ENCODE data around the gene CLIP2. TPM values are rescaled to one million over a fixed set of nuclear protein-coding genes. Genes with fewer than 3 reads are reported as not detected.
"Not testable (repeated sequence)": the region's sequence is repeated elsewhere in the genome, so short reads cannot be mapped to it uniquely, and the experiment has no call there.

The CLIP2 gene
- total RNA-seq, 1 experiment from 2014 or later = 39.9 TPM

DNA sequence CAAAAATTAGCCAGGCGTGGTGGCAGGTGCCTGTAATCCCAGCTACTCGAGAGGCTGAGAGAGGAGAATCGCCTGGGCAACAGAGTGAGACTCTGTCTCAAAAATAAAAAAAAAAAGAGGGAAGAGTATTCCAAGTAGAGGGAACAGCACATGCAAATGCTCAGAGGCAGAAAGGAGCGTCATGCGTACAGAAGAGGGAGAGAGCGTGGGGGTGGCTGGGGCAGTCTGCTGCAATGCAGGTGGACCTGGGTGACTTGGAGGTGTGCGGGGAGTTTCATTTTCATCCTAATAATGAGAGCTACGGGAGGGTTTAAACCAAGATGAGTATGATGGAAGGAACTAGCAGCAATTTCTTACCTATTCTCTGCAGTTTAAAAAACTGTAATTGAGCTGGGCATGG, 28.8 kb downstream of the CLIP2 start:
- POLR2A ChIA-PET = interaction anchor here (0.7 kb wide), 1 partner anchor 140 kb away, joined by 5 read pairs; no protein-coding TSS in a partner anchor

DNA sequence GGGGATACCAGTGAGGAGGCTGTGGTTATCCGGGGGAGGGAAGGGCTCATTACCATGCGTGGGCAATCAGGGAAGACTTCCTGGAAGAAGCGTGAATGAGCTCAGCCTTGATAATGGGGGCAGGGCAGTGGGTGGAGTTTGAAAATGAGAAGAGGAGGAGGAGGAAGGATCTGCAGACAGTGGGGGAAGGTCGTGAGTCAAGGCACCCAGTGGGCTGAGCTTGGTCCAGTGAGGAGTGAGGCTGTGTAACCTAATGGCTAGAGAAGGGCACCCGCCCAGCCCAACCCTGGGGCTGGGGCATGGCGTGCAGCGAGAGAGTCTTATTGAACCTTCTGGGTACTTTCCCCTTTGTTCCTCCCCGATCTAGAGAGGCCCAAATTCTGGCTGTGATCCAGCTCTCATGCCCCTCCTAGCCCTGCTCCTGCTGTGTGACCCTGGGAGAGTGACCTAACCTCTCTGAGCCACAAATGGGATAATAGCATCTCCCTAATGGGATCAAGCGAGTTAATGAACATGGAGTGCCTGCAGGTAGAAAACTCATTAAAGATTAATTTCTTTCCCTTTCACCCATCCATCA, 31.5 kb downstream of the CLIP2 start:
- no peaks in the 10 kb centered on the region for H3K36me3 ChIP-seq (ENCODE audit: control insufficient read depth, insufficient read depth, low read length)
- H3K4me1 ChIP-seq (ENCODE audit: control insufficient read depth, insufficient read depth, low read length) = no peaks in the 10 kb centered on the region
- no peaks in the 10 kb centered on the region for H3K27me3 ChIP-seq (ENCODE audit: control insufficient read depth, insufficient read depth, low read length)
- no peak overlapping the region for H3K4me3 ChIP-seq (ENCODE audit: low read depth in 2 of 2, low read length in 2 of 2)
- H3K9me3 ChIP-seq (ENCODE audit: control insufficient read depth, insufficient read depth, low read depth, low read length) = no peaks in the 10 kb centered on the region
- TF ChIP-seq, protein P1, sequence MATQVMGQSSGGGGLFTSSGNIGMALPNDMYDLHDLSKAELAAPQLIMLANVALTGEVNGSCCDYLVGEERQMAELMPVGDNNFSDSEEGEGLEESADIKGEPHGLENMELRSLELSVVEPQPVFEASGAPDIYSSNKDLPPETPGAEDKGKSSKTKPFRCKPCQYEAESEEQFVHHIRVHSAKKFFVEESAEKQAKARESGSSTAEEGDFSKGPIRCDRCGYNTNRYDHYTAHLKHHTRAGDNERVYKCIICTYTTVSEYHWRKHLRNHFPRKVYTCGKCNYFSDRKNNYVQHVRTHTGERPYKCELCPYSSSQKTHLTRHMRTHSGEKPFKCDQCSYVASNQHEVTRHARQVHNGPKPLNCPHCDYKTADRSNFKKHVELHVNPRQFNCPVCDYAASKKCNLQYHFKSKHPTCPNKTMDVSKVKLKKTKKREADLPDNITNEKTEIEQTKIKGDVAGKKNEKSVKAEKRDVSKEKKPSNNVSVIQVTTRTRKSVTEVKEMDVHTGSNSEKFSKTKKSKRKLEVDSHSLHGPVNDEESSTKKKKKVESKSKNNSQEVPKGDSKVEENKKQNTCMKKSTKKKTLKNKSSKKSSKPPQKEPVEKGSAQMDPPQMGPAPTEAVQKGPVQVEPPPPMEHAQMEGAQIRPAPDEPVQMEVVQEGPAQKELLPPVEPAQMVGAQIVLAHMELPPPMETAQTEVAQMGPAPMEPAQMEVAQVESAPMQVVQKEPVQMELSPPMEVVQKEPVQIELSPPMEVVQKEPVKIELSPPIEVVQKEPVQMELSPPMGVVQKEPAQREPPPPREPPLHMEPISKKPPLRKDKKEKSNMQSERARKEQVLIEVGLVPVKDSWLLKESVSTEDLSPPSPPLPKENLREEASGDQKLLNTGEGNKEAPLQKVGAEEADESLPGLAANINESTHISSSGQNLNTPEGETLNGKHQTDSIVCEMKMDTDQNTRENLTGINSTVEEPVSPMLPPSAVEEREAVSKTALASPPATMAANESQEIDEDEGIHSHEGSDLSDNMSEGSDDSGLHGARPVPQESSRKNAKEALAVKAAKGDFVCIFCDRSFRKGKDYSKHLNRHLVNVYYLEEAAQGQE (IDR thresholded peaks at IDR 0.05; ENCODE audit: insufficient read depth in 1 of 2, low read depth in 2 of 2, low read length in 1 of 2) = no peak
- TF ChIP-seq SIN3A (IDR thresholded peaks at IDR 0.05; ENCODE audit: borderline replicate concordance, insufficient read depth, low read depth, low read length) = no peak
- no peak for DNase-seq (ENCODE audit: low read depth, low spot score)
- intact Hi-C loops (cut with micrococcal nuclease; ENCODE audit: unreplicated experiment) (no loop called here), in situ Hi-C loops (cut with HindIII; ENCODE audit: low pct_unique_long_range_greater_than_20kb, low sequenced_read_pairs) (no loop called here)
- BruUV-seq (replicated peaks) = no TSS peak
- ChIA-PET CTCF (no interaction called here), POLR2A (no interaction called here)
- ATAC-seq = no peak
- no peak overlapping the region for H3K27ac ChIP-seq (ENCODE audit: low read length)

More for the DNA sequence above, 28.8 kb downstream of the CLIP2 start:
- intact Hi-C loops (cut with micrococcal nuclease; ENCODE audit: unreplicated experiment) (no loop called here), in situ Hi-C loops (cut with HindIII; ENCODE audit: low pct_unique_long_range_greater_than_20kb, low sequenced_read_pairs) (no loop called here)
- Histone ChIP-seq H3K9me3 (ENCODE audit: control insufficient read depth, insufficient read depth, low read depth, low read length) (no peaks in the 10 kb centered on the region), H3K36me3 (ENCODE audit: control insufficient read depth, insufficient read depth, low read length) (no peaks in the 10 kb centered on the region), H3K27ac (ENCODE audit: low read length) (no peak overlapping the region), H3K4me3 (ENCODE audit: low read depth in 2 of 2, low read length in 2 of 2) (no peak overlapping the region), H3K27me3 (ENCODE audit: control insufficient read depth, insufficient read depth, low read length) (no peaks in the 10 kb centered on the region), H3K4me1 (ENCODE audit: control insufficient read depth, insufficient read depth, low read length) (no peaks in the 10 kb centered on the region)
- CTCF ChIA-PET = no interaction called here
- ATAC-seq = no peak
- TF ChIP-seq, protein P2, sequence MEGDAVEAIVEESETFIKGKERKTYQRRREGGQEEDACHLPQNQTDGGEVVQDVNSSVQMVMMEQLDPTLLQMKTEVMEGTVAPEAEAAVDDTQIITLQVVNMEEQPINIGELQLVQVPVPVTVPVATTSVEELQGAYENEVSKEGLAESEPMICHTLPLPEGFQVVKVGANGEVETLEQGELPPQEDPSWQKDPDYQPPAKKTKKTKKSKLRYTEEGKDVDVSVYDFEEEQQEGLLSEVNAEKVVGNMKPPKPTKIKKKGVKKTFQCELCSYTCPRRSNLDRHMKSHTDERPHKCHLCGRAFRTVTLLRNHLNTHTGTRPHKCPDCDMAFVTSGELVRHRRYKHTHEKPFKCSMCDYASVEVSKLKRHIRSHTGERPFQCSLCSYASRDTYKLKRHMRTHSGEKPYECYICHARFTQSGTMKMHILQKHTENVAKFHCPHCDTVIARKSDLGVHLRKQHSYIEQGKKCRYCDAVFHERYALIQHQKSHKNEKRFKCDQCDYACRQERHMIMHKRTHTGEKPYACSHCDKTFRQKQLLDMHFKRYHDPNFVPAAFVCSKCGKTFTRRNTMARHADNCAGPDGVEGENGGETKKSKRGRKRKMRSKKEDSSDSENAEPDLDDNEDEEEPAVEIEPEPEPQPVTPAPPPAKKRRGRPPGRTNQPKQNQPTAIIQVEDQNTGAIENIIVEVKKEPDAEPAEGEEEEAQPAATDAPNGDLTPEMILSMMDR (IDR thresholded peaks at IDR 0.05) = no peak
- no peak for TF ChIP-seq TCF7L2 (IDR thresholded peaks at IDR 0.05; ENCODE audit: low read depth, low read length)
- TF ChIP-seq, protein P1 (IDR thresholded peaks at IDR 0.05; ENCODE audit: insufficient read depth in 1 of 2, low read depth in 2 of 2, low read length in 1 of 2) = no peak
- no peak for TF ChIP-seq POLR2AphosphoS5 (IDR thresholded peaks at IDR 0.05; ENCODE audit: low read depth, low read length)
- TF ChIP-seq SIN3A (IDR thresholded peaks at IDR 0.05; ENCODE audit: borderline replicate concordance, insufficient read depth, low read depth, low read length) = no peak
- no TSS peak for BruUV-seq (replicated peaks)
- DNase-seq (ENCODE audit: low read depth, low spot score) = no peak

DNA sequence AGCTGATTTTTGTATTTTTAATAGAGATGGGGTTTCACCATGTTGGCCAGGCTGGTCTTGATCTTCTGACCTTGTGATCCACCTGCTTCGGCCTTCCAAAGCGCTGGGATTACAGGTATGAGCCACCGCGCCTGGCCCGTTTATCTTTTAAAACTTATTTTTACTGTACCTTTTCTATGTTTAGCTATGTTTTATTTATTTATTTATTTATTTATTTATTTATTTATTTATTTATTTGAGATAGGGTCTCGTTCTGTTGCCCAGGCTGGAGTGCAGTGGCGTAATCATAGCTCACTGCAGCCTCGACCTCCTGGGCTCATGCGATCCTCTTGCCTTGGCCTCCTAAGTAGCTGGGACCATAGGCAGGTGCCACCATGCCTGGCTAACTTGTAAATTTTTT, 33.7 kb downstream of the CLIP2 start:
- CTCF ChIA-PET; BruUV-seq (replicated peaks); H3K27me3 ChIP-seq (ENCODE audit: control insufficient read depth, insufficient read depth, low read length); DNase-seq (ENCODE audit: low read depth, low spot score); H3K4me3 ChIP-seq (ENCODE audit: low read depth in 2 of 2, low read length in 2 of 2); ATAC-seq; intact Hi-C loops (cut with micrococcal nuclease; ENCODE audit: unreplicated experiment); H3K4me1 ChIP-seq (ENCODE audit: control insufficient read depth, insufficient read depth, low read length); H3K36me3 ChIP-seq (ENCODE audit: control insufficient read depth, insufficient read depth, low read length); POLR2A ChIA-PET; H3K27ac ChIP-seq (ENCODE audit: low read length); H3K9me3 ChIP-seq (ENCODE audit: control insufficient read depth, insufficient read depth, low read depth, low read length); in situ Hi-C loops (cut with HindIII; ENCODE audit: low pct_unique_long_range_greater_than_20kb, low sequenced_read_pairs): not testable (repeated sequence)

Measured in Panc1 (cell line).